ENCODE measurements around the gene GAS7. TPM values are rescaled to one million over a fixed set of nuclear protein-coding genes. Genes with fewer than 3 reads are reported as not detected.

The GAS7 gene
- total RNA-seq, 2 donors from 2014 or later: 8.0 to 20.1 TPM

DNA sequence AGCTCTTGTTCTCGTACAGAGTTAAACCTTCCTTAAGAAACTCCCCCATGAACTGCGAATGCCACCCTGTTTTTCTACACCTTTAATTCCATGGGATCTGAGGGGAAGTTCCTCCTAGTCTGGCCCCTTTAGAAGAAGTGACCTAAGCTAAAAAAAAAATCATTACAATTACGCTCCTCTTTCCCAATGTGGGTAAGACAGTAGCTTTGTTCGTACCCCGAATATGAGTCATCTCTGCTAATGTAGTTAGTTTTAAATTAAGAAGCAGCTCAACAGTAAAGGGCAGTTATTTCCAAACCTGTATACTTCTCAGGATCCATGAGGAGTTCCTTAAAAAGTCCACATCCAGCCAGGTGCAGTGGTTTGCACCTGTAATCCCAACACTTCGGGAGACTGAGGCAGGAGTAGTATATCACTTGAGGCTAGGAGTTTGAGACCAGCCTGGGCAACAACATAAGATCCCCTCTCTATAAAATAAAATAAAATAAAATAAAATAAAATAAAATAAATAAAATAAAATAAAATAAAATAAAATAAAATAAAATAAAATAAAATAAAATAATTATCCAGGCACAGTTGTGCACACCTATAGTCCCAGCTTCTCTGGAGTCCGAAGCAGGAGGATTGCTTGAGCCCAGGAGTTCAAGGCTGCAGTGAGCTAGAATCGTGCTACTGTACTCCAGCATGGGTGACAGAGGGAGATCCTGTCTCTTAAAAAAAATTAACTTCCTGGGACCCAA is 319.4 kb downstream of the GAS7 start:
- Histone ChIP-seq H3K27ac (no peak overlapping the region), H3K4me1 (no peaks in the 10 kb centered on the region), H3K4me3 (no peak overlapping the region), H3K27me3 (no peaks in the 10 kb centered on the region), H3K9me3 (no peaks in the 10 kb centered on the region), H3K36me3 (replicated peaks in 1 of 2; ENCODE audit: insufficient read depth in 1 of 2, low read depth in 2 of 2) (no peaks in the 10 kb centered on the region)
- DNase-seq (no peak), ATAC-seq (no peak)
- WGBS, 2 donors: 70 to 71% methylated on average over 8 of the region's 8 CpGs
- TF ChIP-seq POLR2A (IDR thresholded peaks at IDR 0.05): no peak
- TF ChIP-seq, protein P1, sequence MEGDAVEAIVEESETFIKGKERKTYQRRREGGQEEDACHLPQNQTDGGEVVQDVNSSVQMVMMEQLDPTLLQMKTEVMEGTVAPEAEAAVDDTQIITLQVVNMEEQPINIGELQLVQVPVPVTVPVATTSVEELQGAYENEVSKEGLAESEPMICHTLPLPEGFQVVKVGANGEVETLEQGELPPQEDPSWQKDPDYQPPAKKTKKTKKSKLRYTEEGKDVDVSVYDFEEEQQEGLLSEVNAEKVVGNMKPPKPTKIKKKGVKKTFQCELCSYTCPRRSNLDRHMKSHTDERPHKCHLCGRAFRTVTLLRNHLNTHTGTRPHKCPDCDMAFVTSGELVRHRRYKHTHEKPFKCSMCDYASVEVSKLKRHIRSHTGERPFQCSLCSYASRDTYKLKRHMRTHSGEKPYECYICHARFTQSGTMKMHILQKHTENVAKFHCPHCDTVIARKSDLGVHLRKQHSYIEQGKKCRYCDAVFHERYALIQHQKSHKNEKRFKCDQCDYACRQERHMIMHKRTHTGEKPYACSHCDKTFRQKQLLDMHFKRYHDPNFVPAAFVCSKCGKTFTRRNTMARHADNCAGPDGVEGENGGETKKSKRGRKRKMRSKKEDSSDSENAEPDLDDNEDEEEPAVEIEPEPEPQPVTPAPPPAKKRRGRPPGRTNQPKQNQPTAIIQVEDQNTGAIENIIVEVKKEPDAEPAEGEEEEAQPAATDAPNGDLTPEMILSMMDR (IDR thresholded peaks at IDR 0.05): no peak
- intact Hi-C loops (cut with DNase I): no loop called here

DNA sequence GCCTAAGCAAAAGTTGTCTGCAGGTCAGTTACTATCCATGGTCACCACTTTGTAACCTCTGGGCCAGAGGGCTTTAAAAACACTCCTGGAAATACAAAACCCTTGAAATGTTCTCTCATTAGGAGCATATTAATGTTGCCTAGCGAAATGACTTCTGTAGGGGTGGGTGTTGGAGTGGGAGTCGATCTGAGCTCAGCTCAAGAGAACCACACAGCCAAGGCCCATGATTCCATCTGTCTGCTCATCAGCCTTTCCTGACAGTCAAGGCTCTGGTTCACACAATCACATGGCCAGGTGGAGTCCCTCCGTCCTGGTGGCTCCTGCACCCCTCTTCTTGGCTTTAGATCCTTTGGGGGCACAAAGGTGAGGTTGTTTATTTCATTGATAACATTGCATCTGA is 320.1 kb downstream of the GAS7 start:
- Histone ChIP-seq H3K4me1 (no peaks in the 10 kb centered on the region), H3K9me3 (no peaks in the 10 kb centered on the region), H3K27me3 (no peaks in the 10 kb centered on the region), H3K27ac (no peak overlapping the region), H3K36me3 (replicated peaks in 1 of 2; ENCODE audit: insufficient read depth in 1 of 2, low read depth in 2 of 2) (no peaks in the 10 kb centered on the region), H3K4me3 (no peak overlapping the region)
- 44 to 51% methylated on average over 3 of the region's 3 CpGs for WGBS, 2 donors
- ATAC-seq (no peak), DNase-seq (no peak)
- intact Hi-C loops (cut with DNase I): no loop called here
- TF ChIP-seq, protein P1 (IDR thresholded peaks at IDR 0.05): no peak
- TF ChIP-seq POLR2A (IDR thresholded peaks at IDR 0.05): no peak

DNA sequence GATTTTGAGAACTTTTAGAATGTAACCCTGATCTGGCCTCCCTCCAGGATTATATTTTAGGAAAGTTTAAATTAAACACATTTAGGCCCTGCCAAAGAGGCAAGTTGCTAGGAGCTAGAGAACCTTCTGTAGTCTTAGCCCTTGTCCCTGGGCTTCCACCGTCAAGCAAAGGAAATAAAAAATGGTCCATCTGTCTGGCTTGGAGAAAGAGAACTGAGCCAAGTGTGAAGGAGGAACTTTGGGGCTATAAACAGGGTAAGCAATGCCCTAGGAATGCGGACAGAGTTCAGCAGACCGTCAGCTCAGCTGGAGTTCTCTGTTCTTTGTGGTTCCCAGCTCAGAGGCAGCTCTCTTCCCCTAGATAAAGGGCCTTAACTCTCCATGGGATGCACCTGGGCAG is 323.0 kb downstream of the GAS7 start:
- intact Hi-C loops (cut with DNase I): no loop called here
- Histone ChIP-seq H3K9me3 (no peaks in the 10 kb centered on the region), H3K36me3 (replicated peaks in 1 of 2; ENCODE audit: insufficient read depth in 1 of 2, low read depth in 2 of 2) (no peaks in the 10 kb centered on the region), H3K27me3 (no peaks in the 10 kb centered on the region), H3K27ac (no peak overlapping the region), H3K4me3 (no peak overlapping the region), H3K4me1 (no peaks in the 10 kb centered on the region)
- WGBS, 2 donors: 33 to 56% methylated on average over 3 of the region's 3 CpGs
- no peak for TF ChIP-seq POLR2A (IDR thresholded peaks at IDR 0.05)
- TF ChIP-seq, protein P1 (IDR thresholded peaks at IDR 0.05): no peak
- ATAC-seq (no peak), DNase-seq (peak in 1 of 4 donors; percentile 38)

DNA sequence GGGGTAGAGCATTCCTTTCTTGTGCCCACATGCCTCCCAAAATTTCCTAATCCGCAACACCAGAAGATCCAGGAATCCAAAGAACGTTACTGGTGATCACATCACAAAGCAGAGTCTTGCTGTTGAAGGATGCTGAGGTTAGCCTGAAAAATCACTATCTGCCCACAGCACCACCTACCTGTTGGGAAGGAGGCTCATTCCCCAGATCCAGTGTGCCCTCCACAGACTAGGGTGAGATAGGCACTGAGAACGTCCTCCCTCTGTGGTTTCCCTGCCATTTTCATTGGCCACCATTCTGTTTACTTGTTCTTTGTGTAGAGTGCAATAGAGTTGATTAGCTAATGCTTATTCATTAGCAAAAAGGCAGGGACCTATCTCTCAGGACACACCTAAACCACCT is 323.7 kb downstream of the GAS7 start:
- no peak for TF ChIP-seq POLR2A (IDR thresholded peaks at IDR 0.05)
- TF ChIP-seq, protein P1 (IDR thresholded peaks at IDR 0.05): no peak

DNA sequence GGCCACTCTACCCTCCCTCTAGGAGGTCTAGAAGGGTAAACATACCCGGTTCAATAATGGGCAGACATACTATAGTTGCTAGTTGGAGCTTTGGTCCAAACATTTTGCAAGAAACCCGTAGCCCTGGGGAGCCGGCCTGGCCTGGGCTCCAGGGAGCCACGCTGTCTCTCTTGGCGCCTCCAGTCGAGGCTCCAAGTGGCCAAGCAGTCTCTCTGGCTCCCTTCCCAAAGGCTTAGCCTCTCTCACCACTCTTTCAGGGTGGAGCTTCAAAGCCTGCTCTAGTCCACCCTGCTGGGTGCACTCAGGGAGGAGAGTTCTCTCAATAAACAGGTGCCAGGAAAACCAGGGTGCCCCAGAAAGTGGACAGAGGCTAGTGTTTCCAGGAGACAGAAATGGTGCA is 325.6 kb downstream of the GAS7 start:
- DNase-seq (no peak), ATAC-seq (no peak)
- H3K36me3 ChIP-seq (replicated peaks in 1 of 2; ENCODE audit: insufficient read depth in 1 of 2, low read depth in 2 of 2): no peaks in the 10 kb centered on the region
- H3K4me1 ChIP-seq: no peaks in the 10 kb centered on the region
- intact Hi-C loops (cut with DNase I): no loop called here
- no peak overlapping the region for H3K4me3 ChIP-seq
- no peaks in the 10 kb centered on the region for H3K27me3 ChIP-seq
- no peaks in the 10 kb centered on the region for H3K9me3 ChIP-seq
- TF ChIP-seq, protein P1 (IDR thresholded peaks at IDR 0.05): no peak
- TF ChIP-seq POLR2A (IDR thresholded peaks at IDR 0.05): no peak
- WGBS, 2 donors: 64 to 68% methylated on average over 5 to 6 of the region's 6 CpGs
- no peak overlapping the region for H3K27ac ChIP-seq

More for the DNA sequence above, 323.7 kb downstream of the GAS7 start:
- H3K4me3 ChIP-seq: no peak overlapping the region
- H3K27ac ChIP-seq: no peak overlapping the region
- DNase-seq (no peak), ATAC-seq (no peak)
- H3K4me1 ChIP-seq: no peaks in the 10 kb centered on the region
- H3K36me3 ChIP-seq (replicated peaks in 1 of 2; ENCODE audit: insufficient read depth in 1 of 2, low read depth in 2 of 2): no peaks in the 10 kb centered on the region
- intact Hi-C loops (cut with DNase I): no loop called here
- no peaks in the 10 kb centered on the region for H3K27me3 ChIP-seq
- no peaks in the 10 kb centered on the region for H3K9me3 ChIP-seq
- 50 to 56% methylated on average over 3 of the region's 3 CpGs for WGBS, 2 donors
